GM20000 (cell line): ENCODE results near the gene FBXW7.

Experiments
- DNase-seq: peaks from one replicate; pipeline ENCODE4 v3.0.0; 2012; ENCODE audit warnings: low spot score
- CTCF ChIP-seq: IDR thresholded peaks from 2 replicates; pipeline ENCODE4 v1.5.1; 2012; ENCODE audit warnings: mild to moderate bottlenecking, control low read depth; ENCODE audit errors: extremely low read depth, missing control alignments

The FBXW7 gene

DNA sequence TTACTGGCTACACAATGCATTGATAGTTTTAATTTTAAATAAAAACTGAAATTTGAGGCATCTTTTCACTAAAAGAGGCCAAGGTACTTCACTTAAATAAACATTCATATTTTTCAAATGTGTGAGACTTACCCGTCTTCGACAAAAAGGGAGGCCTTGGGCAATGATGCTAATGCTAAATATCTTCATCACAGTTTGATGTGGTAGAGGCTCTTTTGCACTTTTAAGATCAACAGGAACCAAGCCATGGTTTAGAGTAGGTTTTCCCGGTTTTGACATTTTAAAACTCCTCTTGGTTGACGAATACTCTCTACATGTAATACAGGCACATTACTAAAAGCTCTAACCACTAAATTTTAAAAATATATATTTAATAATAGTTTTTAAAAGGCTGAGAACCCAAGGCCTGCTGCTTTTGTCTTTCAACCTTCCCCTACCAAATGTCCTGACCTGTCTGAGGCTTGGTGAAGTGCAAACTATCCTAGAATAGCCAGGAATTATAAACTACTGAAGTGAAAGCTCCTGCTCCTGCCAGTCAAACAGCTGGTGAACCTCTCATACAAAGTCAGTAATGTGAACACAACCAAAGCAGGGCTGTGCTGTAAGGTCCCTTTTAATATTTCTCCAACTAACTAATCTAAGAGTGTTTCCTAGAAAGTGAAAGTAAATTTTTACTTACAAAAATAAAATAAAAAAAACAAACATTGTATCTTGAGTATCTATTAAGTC lies 153.7 kb downstream of the FBXW7 start:
- no peak for DNase-seq
- no peak for TF ChIP-seq CTCF

DNA sequence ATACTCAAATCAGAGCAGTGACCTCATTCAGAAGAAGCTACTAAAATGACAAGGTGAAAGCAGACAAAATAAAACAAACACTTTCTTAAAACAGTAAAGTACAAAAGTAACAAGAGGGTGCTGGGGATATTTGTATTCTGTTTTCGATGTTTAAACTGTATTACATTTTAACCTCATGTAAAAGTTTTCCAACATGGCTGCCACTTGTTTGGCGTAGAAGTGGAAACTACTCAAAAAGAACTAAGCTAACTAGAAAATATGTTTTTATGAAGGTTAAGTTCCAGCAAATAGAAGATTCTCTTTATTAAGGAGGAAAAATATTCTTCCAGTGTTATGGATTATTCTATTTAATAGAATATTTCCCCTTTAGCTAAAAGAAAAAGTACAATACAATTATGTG lies 155.0 kb downstream of the FBXW7 start:
- DNase-seq, result no peak
- no peak for TF ChIP-seq CTCF

DNA sequence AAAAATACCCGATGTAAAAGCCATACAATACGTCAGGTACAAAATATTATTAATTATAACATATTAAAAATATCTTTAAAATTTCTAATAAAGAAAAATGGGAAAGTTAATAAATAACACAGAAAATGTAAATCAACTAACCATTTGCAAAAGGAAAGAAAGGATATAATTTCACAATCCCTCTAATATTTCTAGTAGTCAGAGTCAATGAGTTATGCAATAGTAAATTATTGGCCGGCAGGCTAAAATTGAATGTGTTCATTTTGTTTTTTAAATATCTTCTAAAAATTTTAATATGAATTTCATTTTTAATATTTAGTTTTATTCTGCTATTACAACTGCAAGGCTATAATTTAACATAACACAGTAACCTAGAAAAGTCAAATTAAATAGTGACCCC lies 155.7 kb downstream of the FBXW7 start:
- no peak for TF ChIP-seq CTCF
- no peak for DNase-seq

DNA sequence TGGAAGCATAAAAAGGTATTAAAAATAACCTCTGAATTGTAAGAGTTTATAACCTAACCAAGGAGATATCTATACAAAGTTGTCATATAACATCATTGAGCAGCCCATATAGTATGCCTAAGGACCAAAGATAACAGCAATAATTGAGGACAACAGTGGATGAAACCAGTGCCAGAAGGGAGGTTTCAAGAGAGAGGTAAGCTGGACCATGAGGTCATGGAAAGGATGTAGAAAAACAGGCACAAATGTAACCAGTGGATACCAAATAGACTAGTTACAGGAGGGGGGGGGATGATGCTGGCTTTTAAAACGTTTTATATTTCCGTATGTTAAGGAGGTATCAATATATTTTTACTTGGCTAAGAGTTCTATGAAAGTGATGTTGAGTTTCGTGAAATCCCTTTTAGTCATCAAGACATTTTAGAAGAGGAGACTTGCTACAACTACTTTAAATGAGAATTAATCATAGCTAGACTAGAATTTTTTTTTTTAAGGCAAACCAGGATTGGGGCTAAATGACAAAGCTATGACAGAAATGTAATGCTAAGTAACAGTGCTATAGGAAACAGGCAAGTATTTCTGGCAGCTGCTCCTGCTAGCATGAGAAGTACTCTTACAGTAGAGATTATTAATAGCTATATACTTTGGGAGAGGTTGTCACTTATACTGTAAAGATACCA lies 161.1 kb downstream of the FBXW7 start:
- DNase-seq, result no peak
- no peak for TF ChIP-seq CTCF

DNA sequence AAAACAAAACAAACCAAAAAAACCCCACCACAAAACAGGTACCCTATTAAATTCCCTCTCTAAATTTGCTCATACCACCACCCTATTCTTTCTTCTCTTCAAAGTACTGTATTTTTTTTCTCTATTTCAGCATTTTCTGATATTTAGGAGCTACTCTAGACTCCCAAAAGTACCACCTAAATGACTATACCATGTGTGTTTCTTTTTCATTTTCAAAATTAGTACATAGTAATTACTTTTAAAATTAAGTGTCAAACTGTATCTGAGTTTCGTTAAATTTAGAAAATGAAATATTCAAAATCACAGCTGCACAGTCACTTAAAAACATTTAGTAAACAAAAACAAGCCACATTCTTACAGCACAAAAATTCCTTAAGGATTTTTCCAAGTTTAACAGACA lies 161.7 kb downstream of the FBXW7 start:
- no peak for DNase-seq
- no peak for TF ChIP-seq CTCF

DNA sequence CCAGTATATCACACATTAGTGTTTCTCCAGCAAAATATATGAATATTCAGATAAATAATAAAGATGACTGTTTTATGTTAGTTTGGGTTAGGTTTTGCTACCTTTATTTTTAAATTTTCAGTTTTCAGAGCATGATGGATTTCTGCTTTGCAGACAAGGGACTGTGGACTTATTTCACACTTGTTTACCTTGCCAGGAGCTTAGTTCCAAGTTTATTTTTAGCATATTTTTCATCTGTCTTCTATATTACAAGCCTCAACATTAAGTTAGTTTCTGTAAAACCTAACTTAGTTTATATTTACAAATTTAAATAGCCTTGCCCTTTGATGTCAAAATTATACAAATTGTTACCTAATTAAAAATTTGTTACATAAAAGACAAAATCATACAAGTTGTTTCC lies 163.4 kb downstream of the FBXW7 start:
- TF ChIP-seq CTCF, result no peak
- DNase-seq, result no peak

GRCh38 chr4:152369902-152370295 lies 166.0 kb downstream of the FBXW7 start:
- TF ChIP-seq CTCF, result no peak
- DNase-seq, result no peak
